AG04450 (cell line): Measurements from ENCODE around the gene FGF22. TPM values are rescaled to one million over a fixed set of nuclear protein-coding genes. Genes with fewer than 3 reads are reported as not detected.
"Not testable (repeated sequence)": the region's sequence is repeated elsewhere in the genome, so short reads cannot be mapped to it uniquely, and the experiment has no call there.

Source experiments
- CTCF ChIA-PET: fragments of 300-600, 350-600 bp; formaldehyde crosslinking; extraction: SDS; loops from one replicate; lab custom pipeline; 2022; ENCODE audit warnings: antibody characterized with exemption, inconsistent platforms; lab: Charles Lee
- POLR2A ChIA-PET: fragments of 350-600 bp; formaldehyde crosslinking; extraction: SDS; loops from one replicate; lab custom pipeline; 2021; ENCODE audit warnings: antibody characterized with exemption, inconsistent platforms; lab: Yijun Ruan, JAX
- DNase-seq: peaks from one replicate; pipeline ENCODE4 v3.0.0-alpha.2; 2011; ENCODE audit warnings: low read depth, low spot score
- H3K27ac ChIP-seq: one replicate; pipeline ENCODE4 v1.5.1; 2012; ENCODE audit warnings: low read depth, low read length, control low read depth
- H3K27me3 ChIP-seq: one replicate; pipeline ENCODE4 v1.6.0; 2012; ENCODE audit warnings: low read length; ENCODE audit not compliant: control insufficient read depth, insufficient read depth
- H3K4me3 ChIP-seq: 2 replicates; pipeline ENCODE4 v1.5.1; 2011; ENCODE audit warnings: mild to moderate bottlenecking, low read depth, low read length, control low read depth
- H3K9me3 ChIP-seq: 2 replicates; pipeline ENCODE4 v1.5.1; 2012; ENCODE audit warnings: low read length; ENCODE audit not compliant: control insufficient read depth, insufficient read depth
- CTCF ChIP-seq: IDR thresholded peaks from 2 replicates; pipeline ENCODE4 v1.5.1; 2011; ENCODE audit warnings: low read depth, low read length, control low read depth, inconsistent platforms
- polyA plus RNA-seq: library from polyadenylated mRNA; depleted of rRNA; stranded (reverse); fragments of >200 nt; gene quantifications from 2 replicates; pipeline ENCODE4 v1.2.3, GENCODE V29; 2011

FGF22 gene
- polyA plus RNA-seq, 1 experiment = not detected

DNA sequence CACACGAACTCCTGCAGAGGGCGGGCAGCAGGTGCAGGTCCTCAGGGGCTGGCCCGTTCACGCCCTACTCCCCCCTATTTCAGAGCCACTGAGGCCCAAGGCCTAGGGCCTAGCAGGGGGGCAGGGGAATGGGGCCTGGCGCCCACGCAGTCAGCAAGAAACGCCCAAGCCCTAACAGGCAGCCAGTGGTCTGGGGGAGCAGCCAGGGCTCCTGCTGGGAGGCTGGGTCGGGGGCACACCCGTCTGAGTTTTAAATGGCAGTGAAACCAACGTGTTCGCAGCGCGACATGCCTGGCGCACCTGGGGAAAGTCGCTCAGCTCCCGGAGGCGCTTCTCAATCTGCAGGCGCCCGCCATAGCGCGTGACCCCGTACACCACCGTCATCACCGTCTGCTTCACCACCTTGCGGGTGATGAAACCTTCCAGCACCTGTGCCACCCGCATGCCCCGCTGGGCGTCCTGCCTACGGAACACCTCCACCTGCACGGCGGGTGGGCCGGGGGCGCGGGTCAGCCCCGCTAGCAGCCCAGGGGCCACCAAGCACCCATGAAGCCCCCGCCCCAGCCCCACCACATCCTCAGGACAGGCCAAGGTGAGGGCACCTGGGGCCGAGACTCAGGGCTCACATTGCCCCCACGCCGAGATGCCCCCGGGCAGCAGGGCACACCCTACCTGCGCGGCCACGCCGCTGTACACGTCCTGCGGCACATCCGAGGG, 20.2 kb upstream of the FGF22 start:
- CTCF ChIA-PET = no interaction called here
- no peak for TF ChIP-seq CTCF

GRCh38 chr19:620166-620862, 19.4 kb upstream of the FGF22 start:
- CTCF ChIA-PET = no interaction called here

More for the DNA sequence above, 20.2 kb upstream of the FGF22 start:
- POLR2A ChIA-PET = no interaction called here
- Histone ChIP-seq H3K27me3 (no peaks in the 10 kb centered on the region), H3K9me3 (peaks cover 17% of the 10 kb centered on the region; the same call in 1 of the 2 replicates), H3K27ac (no peak overlapping the region), H3K4me3 (no peak overlapping the region)
- no peak for DNase-seq

DNA sequence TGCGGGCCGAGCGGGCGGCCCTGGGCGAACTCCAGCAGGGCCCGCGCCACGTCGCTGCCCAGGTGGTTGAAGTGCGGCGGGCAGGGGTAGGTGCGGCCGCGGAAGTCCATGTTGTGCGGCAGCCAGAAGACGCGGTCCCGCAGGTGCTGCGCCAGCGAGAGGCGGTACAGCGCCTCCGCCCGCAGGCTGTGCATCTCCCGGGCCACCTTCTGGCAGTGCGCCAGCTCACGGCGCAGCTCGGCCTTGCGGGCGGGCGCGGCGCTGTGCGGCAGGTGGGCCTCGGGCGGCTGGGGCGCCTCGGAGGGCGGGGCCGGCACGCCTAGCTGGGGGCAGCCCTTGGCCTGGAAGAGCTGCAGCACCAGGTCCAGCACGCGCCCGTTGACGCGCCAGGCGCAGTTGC, 18.5 kb upstream of the FGF22 start:
- DNase-seq, H3K27me3 ChIP-seq, H3K4me3 ChIP-seq, CTCF ChIA-PET, POLR2A ChIA-PET, H3K27ac ChIP-seq: not testable (repeated sequence)
- H3K9me3 ChIP-seq = peaks cover 17% of the 10 kb centered on the region; the same call in 1 of the 2 replicates

More at GRCh38 chr19:620166-620862, 19.4 kb upstream of the FGF22 start:
- DNase-seq = no peak
- POLR2A ChIA-PET = no interaction called here
- TF ChIP-seq CTCF = no peak
- Histone ChIP-seq H3K27ac (no peak overlapping the region), H3K4me3 (no peak overlapping the region), H3K9me3 (peaks cover 17% of the 10 kb centered on the region; the same call in 1 of the 2 replicates), H3K27me3 (no peaks in the 10 kb centered on the region)

GRCh38 chr19:621819-622218, 17.9 kb upstream of the FGF22 start:
- no peaks in the 10 kb centered on the region for H3K27me3 ChIP-seq
- H3K9me3 ChIP-seq = peaks cover 17% of the 10 kb centered on the region; the same call in 1 of the 2 replicates
- H3K4me3 ChIP-seq = no peak overlapping the region
- H3K27ac ChIP-seq = no peak overlapping the region
- no peak for TF ChIP-seq CTCF
- no peak for DNase-seq
- ChIA-PET POLR2A (no interaction called here), CTCF (no interaction called here)

GRCh38 chr19:622666-623065, 17.0 kb upstream of the FGF22 start:
- no peaks in the 10 kb centered on the region for H3K27me3 ChIP-seq
- no peak for TF ChIP-seq CTCF
- peaks cover 17% of the 10 kb centered on the region; the same call in 1 of the 2 replicates for H3K9me3 ChIP-seq
- POLR2A ChIA-PET = interaction anchor here (0.6 kb wide), 1 partner anchor 36 kb away, joined by 8 read pairs; no protein-coding TSS in a partner anchor
- H3K27ac ChIP-seq = no peak overlapping the region
- H3K4me3 ChIP-seq = no peak overlapping the region
- DNase-seq = no peak
- CTCF ChIA-PET = no interaction called here
